Lower lobe of right lung (tissue), 2 donors: ENCODE data around the gene LCOR. TPM values are rescaled to one million over a fixed set of nuclear protein-coding genes. Genes with fewer than 3 reads are reported as not detected.

ENCODE experiments used
- ATAC-seq, 2 donors: fragments of 200-7000 bp; cut with Tn5 transposase; one replicate each; pipeline ENCODE4 v1.9.1; 2020 to 2022; ENCODE audit warnings: mild to moderate bottlenecking in 2 of 2, moderate library complexity in 2 of 2
- DNase-seq: peaks from one replicate; pipeline ENCODE4 v3.0.0-alpha.2; 2020
- H3K27ac ChIP-seq: fragments of 200-600 bp; one replicate; pipeline ENCODE4 v1.8.0; 2022
- H3K27me3 ChIP-seq: fragments of 200-600 bp; one replicate; pipeline ENCODE4 v1.8.0; 2022; ENCODE audit warnings: low read depth
- H3K36me3 ChIP-seq: fragments of 200-600 bp; one replicate; pipeline ENCODE4 v1.8.0; 2022; ENCODE audit warnings: mild to moderate bottlenecking
- H3K4me1 ChIP-seq: fragments of 200-600 bp; one replicate; pipeline ENCODE4 v1.8.0; 2022
- H3K4me3 ChIP-seq: fragments of 200-600 bp; one replicate; pipeline ENCODE4 v1.8.0; 2022; ENCODE audit warnings: mild to moderate bottlenecking
- H3K9me3 ChIP-seq: fragments of 200-600 bp; one replicate; pipeline ENCODE4 v1.8.0; 2022
- CTCF ChIP-seq: fragments of 200-600 bp; IDR thresholded peaks from one replicate; pipeline ENCODE4 v1.8.0; 2022; ENCODE audit warnings: antibody characterized with exemption, mild to moderate bottlenecking
- intact Hi-C: fragments of 100-400 bp; cut with DNase I; formaldehyde crosslinking; loops from one replicate; pipeline ENCODE4 v1.11.0; 2022
- total RNA-seq: library from RNA; stranded (reverse); fragmentation: NEBNext Ultra II Directional; extraction: Animal tissue kit (Norgen Biotek cat#: 25700); gene quantifications from one replicate; pipeline ENCODE4 v1.2.1, GENCODE V29; 2021
- donor health status: DM: no; HTN: yes; CAD: no; lungs with severe emphysema.

LCOR gene
- total RNA-seq, 1 donor from 2014 or later, result 34.7 TPM

GRCh38 chr10:96972264-96972663 is 140.2 kb downstream of the LCOR start:
- no peak for TF ChIP-seq CTCF
- H3K4me3 ChIP-seq, result no peak overlapping the region
- intact Hi-C loops, result no loop called here
- ATAC-seq (no peak), DNase-seq (no peak)
- no peaks in the 10 kb centered on the region for H3K9me3 ChIP-seq
- H3K36me3 ChIP-seq, result no peaks in the 10 kb centered on the region
- no peaks in the 10 kb centered on the region for H3K4me1 ChIP-seq
- no peak overlapping the region for H3K27ac ChIP-seq
- no peaks in the 10 kb centered on the region for H3K27me3 ChIP-seq

- ATAC-seq (no peak), DNase-seq (no peak)
- Histone ChIP-seq H3K27ac (no peak overlapping the region), H3K4me3 (no peak overlapping the region), H3K9me3 (no peaks in the 10 kb centered on the region), H3K36me3 (no peaks in the 10 kb centered on the region), H3K4me1 (no peaks in the 10 kb centered on the region), H3K27me3 (no peaks in the 10 kb centered on the region)
- no peak for TF ChIP-seq CTCF
- intact Hi-C loops, result no loop called here
These were observed 142.0 kb downstream of the LCOR start for GRCh38 chr10:96973809-96974747.

GRCh38 chr10:96975136-96975535 is 143.0 kb downstream of the LCOR start:
- no peak for TF ChIP-seq CTCF
- Histone ChIP-seq H3K4me3 (no peak overlapping the region), H3K27me3 (no peaks in the 10 kb centered on the region), H3K27ac (no peak overlapping the region), H3K4me1 (no peaks in the 10 kb centered on the region), H3K36me3 (no peaks in the 10 kb centered on the region), H3K9me3 (no peaks in the 10 kb centered on the region)
- intact Hi-C loops, result no loop called here
- ATAC-seq, result no peak
- no peak for DNase-seq

- ATAC-seq (no peak), DNase-seq (no peak)
- Histone ChIP-seq H3K4me3 (no peak overlapping the region), H3K36me3 (peaks cover 23% of the 10 kb centered on the region), H3K9me3 (no peaks in the 10 kb centered on the region), H3K27me3 (no peaks in the 10 kb centered on the region), H3K27ac (no peak overlapping the region), H3K4me1 (no peaks in the 10 kb centered on the region)
- intact Hi-C loops, result no loop called here
- no peak for TF ChIP-seq CTCF
These were observed 146.6 kb downstream of the LCOR start for GRCh38 chr10:96978621-96979154.

GRCh38 chr10:96982149-96982930 is 150.2 kb downstream of the LCOR start:
- intact Hi-C loops, result no loop called here
- ATAC-seq, result no peak

More at GRCh38 chr10:96982149-96982930, 150.2 kb downstream of the LCOR start:
- no peak for TF ChIP-seq CTCF
- Histone ChIP-seq H3K27ac (no peak overlapping the region), H3K9me3 (no peaks in the 10 kb centered on the region), H3K27me3 (no peaks in the 10 kb centered on the region), H3K36me3 (peaks cover 23% of the 10 kb centered on the region), H3K4me3 (no peak overlapping the region), H3K4me1 (no peaks in the 10 kb centered on the region)
- no peak for DNase-seq
